ENCODE measurements around the gene MUL1. TPM values are rescaled to one million over a fixed set of nuclear protein-coding genes. Genes with fewer than 3 reads are reported as not detected.

The MUL1 gene
- polyA plus RNA-seq, 2 of the 4 experiments (the other 2 are of a cell fraction), result 20.0 to 24.5 TPM

- TF ChIP-seq, protein P1, sequence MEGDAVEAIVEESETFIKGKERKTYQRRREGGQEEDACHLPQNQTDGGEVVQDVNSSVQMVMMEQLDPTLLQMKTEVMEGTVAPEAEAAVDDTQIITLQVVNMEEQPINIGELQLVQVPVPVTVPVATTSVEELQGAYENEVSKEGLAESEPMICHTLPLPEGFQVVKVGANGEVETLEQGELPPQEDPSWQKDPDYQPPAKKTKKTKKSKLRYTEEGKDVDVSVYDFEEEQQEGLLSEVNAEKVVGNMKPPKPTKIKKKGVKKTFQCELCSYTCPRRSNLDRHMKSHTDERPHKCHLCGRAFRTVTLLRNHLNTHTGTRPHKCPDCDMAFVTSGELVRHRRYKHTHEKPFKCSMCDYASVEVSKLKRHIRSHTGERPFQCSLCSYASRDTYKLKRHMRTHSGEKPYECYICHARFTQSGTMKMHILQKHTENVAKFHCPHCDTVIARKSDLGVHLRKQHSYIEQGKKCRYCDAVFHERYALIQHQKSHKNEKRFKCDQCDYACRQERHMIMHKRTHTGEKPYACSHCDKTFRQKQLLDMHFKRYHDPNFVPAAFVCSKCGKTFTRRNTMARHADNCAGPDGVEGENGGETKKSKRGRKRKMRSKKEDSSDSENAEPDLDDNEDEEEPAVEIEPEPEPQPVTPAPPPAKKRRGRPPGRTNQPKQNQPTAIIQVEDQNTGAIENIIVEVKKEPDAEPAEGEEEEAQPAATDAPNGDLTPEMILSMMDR (IDR thresholded peaks at IDR 0.05), result no peak
- no peak for TF ChIP-seq HOXB13 (CRISPR knock-in tag; IDR thresholded peaks at IDR 0.05; ENCODE audit: low read depth)
- TF ChIP-seq, protein P2, sequence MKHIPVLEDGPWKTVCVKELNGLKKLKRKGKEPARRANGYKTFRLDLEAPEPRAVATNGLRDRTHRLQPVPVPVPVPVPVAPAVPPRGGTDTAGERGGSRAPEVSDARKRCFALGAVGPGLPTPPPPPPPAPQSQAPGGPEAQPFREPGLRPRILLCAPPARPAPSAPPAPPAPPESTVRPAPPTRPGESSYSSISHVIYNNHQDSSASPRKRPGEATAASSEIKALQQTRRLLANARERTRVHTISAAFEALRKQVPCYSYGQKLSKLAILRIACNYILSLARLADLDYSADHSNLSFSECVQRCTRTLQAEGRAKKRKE (CRISPR knock-in tag; IDR thresholded peaks at IDR 0.05; ENCODE audit: low read depth), result no peak
- TF ChIP-seq CHD4 (IDR thresholded peaks at IDR 0.05; ENCODE audit: borderline replicate concordance), result no peak
- no peak for TF ChIP-seq RFX5 (IDR thresholded peaks at IDR 0.05)
Observed at GRCh38 chr1:20484519-20485462, 23.2 kb downstream of the MUL1 start (continued).

GRCh38 chr1:20483833-20484518, 24.0 kb downstream of the MUL1 start:
- ChIA-PET POLR2A (interaction anchor here (1.3 to 3.4 kb wide), 2 partner anchors 7 to 10 kb away, joined by 4 to 21 read pairs; no protein-coding TSS in a partner anchor), CTCF (interaction anchor here (0.6 to 4.7 kb wide), 17 partner anchors 8 to 271 kb away, joined by 3 to 28 read pairs (median 4); no protein-coding TSS in a partner anchor)
- peak in 1 of 2 experiments; percentile 19; a peak in 3 of 6 replicates for ATAC-seq
- H3K4me3 ChIP-seq, result peak overlapping the region; percentile 95
- WGBS (ENCODE audit: missing lambda C conversion rate), result 3% methylated on average over 25 of the region's 58 CpGs
- H3K4me2 ChIP-seq, result peak overlapping the region; percentile 86
- peak overlapping the region; percentile 98 to 99 for H3K27ac ChIP-seq
- TF ChIP-seq HEYL (CRISPR knock-in tag; IDR thresholded peaks at IDR 0.05) (no peak), PBX3 (IDR thresholded peaks at IDR 0.05) (no peak), RAD21 (conservative IDR thresholded peaks at IDR 0.05 in 1 of 2, IDR thresholded peaks at IDR 0.05 in 1 of 2) (peak in 1 of 2 experiments; percentile 17; a peak in 1 of 5 replicates), NFE2L2 (conservative IDR thresholded peaks at IDR 0.05; ENCODE audit: low read length) (no peak), MAX (IDR thresholded peaks at IDR 0.05) (peak; percentile 33), JUN (IDR thresholded peaks at IDR 0.05) (no peak; a peak in 1 of 5 replicates)
- TF ChIP-seq, protein P1 (IDR thresholded peaks at IDR 0.05), result peak; percentile 35; the same call in 2 of the 3 replicates
- TF ChIP-seq, protein P3, sequence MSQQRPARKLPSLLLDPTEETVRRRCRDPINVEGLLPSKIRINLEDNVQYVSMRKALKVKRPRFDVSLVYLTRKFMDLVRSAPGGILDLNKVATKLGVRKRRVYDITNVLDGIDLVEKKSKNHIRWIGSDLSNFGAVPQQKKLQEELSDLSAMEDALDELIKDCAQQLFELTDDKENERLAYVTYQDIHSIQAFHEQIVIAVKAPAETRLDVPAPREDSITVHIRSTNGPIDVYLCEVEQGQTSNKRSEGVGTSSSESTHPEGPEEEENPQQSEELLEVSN (IDR thresholded peaks at IDR 0.05; ENCODE audit: borderline replicate concordance, low read depth), result peak; percentile 38; the same call in 1 of the 2 replicates
- peak in 1 of 2 experiments; percentile 43 for DNase-seq (ENCODE audit: low read depth in 1 of 2, low spot score in 1 of 2)
- H3K9me3 ChIP-seq, result no peaks in the 10 kb centered on the region
- H3K4me1 ChIP-seq, result peaks cover 44% of the 10 kb centered on the region
- FAIRE-seq, result no peak

Data from A549 (cell line).